BE2C (cell line): ENCODE measurements around the gene MXD4.

ENCODE experiments used
- DNase-seq: peaks from one replicate; pipeline ENCODE4 v3.0.0-alpha.2; 2020
- H3K27me3 ChIP-seq: fragments of 250-450 bp; sonication (Bioruptor Pico); 2 replicates; pipeline ENCODE4 v1.5.1; 2020; ENCODE audit warnings: mild to moderate bottlenecking
- H3K36me3 ChIP-seq: fragments of 250-450 bp; sonication (Bioruptor Pico); 2 replicates; pipeline ENCODE4 v1.5.1; 2020; ENCODE audit warnings: mild to moderate bottlenecking
- H3K4me1 ChIP-seq: fragments of 250-450 bp; sonication (Bioruptor Pico); 2 replicates; pipeline ENCODE4 v1.5.1; 2020
- H3K4me3 ChIP-seq: 2 replicates; pipeline ENCODE4 v1.5.1; 2011; ENCODE audit warnings: low read depth, low read length
- H3K9me3 ChIP-seq: fragments of 250-450 bp; sonication (Bioruptor Pico); 2 replicates; pipeline ENCODE4 v1.5.1; 2020
- TF ChIP-seq, protein P1 (sequence below): IDR thresholded peaks from 2 replicates; pipeline ENCODE4 v1.5.1; 2012; ENCODE audit warnings: mild to moderate bottlenecking, low read depth, low read length

The MXD4 gene

DNA sequence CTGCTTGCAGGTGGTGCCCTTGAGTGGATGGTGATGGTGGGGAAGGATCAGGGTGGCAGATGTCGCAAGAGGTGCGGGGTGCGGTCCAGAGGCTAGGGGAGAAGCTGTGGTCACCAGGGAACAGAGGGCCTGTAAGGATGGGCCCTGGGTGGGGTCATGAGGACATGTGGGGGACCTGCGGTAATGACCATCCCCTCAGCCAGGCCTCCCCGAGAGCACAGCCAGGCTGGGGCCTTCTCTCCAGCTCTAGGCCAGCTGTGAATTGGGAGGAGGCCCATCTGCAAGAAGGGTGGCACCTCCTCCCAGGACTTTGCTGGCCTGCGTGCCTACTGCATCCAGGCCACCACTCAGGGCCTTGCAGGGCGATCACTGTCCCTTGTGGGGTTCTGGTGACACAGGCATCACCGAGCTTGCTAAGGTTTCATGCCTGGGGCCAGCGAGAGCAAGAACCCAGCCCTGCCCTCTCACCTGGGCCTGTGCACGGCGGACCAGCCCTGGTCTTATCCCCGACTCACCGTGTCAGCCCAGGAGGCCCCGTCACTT is 34.1 kb upstream of the MXD4 start:
- H3K4me1 ChIP-seq: peaks cover 30% of the 10 kb centered on the region
- DNase-seq: peak; percentile 8
- H3K4me3 ChIP-seq: no peak overlapping the region
- 0 out of 2 replicates have a peak, but pooled peaks cover 2% of the 10 kb centered on the region for H3K27me3 ChIP-seq
- TF ChIP-seq, protein P1, sequence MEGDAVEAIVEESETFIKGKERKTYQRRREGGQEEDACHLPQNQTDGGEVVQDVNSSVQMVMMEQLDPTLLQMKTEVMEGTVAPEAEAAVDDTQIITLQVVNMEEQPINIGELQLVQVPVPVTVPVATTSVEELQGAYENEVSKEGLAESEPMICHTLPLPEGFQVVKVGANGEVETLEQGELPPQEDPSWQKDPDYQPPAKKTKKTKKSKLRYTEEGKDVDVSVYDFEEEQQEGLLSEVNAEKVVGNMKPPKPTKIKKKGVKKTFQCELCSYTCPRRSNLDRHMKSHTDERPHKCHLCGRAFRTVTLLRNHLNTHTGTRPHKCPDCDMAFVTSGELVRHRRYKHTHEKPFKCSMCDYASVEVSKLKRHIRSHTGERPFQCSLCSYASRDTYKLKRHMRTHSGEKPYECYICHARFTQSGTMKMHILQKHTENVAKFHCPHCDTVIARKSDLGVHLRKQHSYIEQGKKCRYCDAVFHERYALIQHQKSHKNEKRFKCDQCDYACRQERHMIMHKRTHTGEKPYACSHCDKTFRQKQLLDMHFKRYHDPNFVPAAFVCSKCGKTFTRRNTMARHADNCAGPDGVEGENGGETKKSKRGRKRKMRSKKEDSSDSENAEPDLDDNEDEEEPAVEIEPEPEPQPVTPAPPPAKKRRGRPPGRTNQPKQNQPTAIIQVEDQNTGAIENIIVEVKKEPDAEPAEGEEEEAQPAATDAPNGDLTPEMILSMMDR: no peak
- no peaks in the 10 kb centered on the region for H3K36me3 ChIP-seq
- H3K9me3 ChIP-seq: no peaks in the 10 kb centered on the region

DNA sequence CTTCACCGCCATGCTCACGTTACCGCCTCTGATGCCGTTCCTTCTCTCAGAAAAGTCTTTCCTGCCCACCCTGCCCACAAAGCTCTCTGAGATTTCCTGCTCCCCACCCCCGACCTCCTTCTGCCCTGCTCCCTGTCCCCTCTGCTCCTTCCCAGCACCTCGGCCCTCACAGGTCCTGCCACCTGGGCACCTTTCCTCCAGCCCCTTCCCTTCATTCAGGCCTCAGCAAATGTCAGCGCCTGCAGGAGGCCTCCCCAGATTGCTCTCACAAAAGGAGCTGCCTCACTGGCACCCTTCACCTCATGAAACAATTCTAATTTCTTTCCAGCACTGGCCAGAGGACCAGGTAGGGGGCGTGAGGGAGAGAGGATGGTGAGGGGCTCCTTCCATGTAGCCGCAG is 33.6 kb upstream of the MXD4 start:
- no peak overlapping the region for H3K4me3 ChIP-seq
- H3K36me3 ChIP-seq: no peaks in the 10 kb centered on the region
- peaks cover 30% of the 10 kb centered on the region for H3K4me1 ChIP-seq
- no peak for DNase-seq
- 0 out of 2 replicates have a peak, but pooled peaks cover 2% of the 10 kb centered on the region for H3K27me3 ChIP-seq
- H3K9me3 ChIP-seq: no peaks in the 10 kb centered on the region
- TF ChIP-seq, protein P1: no peak

DNA sequence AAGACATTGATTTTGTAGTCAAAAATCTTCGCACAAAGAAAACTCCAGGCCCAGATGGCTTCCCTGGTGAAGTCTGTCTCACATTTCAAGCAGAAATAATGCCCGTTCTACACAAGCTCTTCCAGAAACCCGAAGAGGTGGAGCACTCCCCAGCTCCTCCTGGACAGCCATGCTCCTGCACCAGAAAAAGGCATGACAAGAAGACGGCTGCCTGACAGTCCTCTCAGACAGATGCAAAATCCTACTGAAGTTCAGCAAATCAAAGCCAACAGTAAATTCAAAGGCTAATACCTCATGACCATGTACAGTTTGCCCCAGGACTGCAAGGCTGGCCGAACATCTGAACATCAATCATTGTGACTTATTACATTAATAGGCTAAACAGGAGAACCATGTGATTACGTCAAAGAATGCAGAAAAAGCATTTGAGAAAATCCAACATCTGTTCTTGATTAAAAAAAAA is 30.8 kb upstream of the MXD4 start:
- TF ChIP-seq, protein P1: no peak
- Histone ChIP-seq H3K27me3 (0 out of 2 replicates have a peak, but pooled peaks cover 2% of the 10 kb centered on the region), H3K4me1 (peaks cover 33% of the 10 kb centered on the region), H3K9me3 (no peaks in the 10 kb centered on the region), H3K36me3 (no peaks in the 10 kb centered on the region), H3K4me3 (0 out of 2 replicates have a peak overlapping the region, but pooled peaks have one; percentile 9)
- DNase-seq: peak; percentile 62

DNA sequence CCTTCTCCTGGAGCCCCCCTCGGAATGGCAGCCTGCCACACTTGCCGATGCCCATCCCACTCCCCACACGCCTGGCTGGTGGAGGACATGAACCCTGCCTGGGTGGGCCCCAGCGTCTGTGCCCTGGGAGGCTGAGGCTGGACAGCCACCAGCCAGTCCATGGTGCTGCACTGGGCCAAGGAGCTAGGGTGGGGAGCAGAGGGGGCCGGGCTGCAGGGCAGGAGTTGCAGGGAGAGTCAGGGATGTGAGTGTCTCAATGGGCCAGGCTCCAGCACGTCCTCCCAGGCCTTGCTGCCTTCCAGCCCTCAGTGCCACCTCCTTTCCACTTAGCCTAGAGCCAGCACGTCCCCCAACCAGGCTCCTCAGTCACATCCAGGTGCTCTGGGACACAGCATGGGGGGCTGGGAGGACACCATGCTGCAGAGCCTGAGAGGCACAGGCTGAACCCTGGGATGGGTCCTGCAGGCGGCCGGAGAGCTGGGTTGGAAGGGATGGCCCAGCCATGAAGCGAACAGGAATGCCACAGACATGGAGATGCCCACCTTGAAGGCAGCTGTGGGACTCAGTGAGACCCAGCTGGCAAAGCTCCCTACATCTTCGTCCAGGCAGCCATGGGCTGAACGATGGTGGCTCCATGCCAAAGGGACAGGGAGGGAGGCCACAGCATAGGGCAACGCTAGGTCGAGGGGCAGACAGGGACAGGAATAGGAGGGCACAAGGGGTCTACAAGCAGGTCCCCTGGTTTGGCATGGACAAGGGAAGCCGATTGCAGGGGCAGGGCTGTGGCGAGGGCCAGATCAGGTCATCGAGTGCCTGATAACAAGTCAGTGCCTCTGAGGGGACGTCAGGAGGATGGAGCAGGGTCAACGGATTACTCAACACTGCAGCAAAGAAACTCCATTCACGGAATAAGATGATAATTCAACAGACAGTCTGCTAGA is 30.1 kb upstream of the MXD4 start:
- Histone ChIP-seq H3K4me1 (peaks cover 33% of the 10 kb centered on the region), H3K36me3 (no peaks in the 10 kb centered on the region), H3K9me3 (no peaks in the 10 kb centered on the region), H3K4me3 (0 out of 2 replicates have a peak overlapping the region, but pooled peaks have one; percentile 9), H3K27me3 (0 out of 2 replicates have a peak, but pooled peaks cover 2% of the 10 kb centered on the region)
- DNase-seq: peak; percentile 20
- TF ChIP-seq, protein P1: no peak

DNA sequence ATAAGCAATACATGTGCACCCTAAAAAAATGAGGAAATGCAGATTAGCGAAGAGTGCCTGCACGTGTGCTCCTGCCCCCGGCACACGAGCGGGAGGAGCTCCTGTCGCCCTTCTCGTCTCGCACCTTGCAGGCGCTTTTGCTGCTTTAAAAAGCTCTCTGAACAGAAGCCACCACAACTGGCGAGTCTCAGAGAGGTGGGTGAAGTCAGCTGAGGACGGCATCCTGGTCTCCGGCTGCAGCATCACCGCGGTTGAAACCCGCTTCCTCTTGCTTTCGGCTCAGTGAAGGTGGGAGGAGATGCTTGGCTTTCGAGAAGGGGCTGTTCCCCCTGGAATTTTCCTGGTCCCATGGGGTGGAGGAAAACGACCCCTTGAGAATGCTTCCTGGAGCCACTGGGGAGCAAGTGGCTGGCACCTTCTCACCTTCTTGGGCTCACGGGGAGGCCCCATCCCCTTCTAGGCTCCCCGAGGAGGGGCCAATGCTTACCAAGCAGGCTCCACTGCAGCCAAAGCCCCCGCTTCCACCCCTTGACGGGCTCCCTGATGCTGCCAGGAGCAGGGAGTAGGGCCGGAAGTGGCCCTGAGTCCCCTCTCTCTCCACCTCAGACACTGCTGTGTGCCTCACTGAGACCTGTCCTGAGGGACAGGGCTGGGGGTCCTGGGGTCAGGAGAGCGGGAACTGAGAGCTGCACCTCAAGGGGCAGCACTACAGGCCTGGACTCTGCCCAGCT is 29.2 kb upstream of the MXD4 start:
- H3K9me3 ChIP-seq: no peaks in the 10 kb centered on the region
- no peak overlapping the region for H3K4me3 ChIP-seq
- TF ChIP-seq, protein P1: no peak
- H3K36me3 ChIP-seq: no peaks in the 10 kb centered on the region
- peak; percentile 4 for DNase-seq
- peaks cover 27% of the 10 kb centered on the region for H3K4me1 ChIP-seq
- H3K27me3 ChIP-seq: 0 out of 2 replicates have a peak, but pooled peaks cover 2% of the 10 kb centered on the region
